ENCODE results near the gene MGAT5.

The MGAT5 gene

DNA sequence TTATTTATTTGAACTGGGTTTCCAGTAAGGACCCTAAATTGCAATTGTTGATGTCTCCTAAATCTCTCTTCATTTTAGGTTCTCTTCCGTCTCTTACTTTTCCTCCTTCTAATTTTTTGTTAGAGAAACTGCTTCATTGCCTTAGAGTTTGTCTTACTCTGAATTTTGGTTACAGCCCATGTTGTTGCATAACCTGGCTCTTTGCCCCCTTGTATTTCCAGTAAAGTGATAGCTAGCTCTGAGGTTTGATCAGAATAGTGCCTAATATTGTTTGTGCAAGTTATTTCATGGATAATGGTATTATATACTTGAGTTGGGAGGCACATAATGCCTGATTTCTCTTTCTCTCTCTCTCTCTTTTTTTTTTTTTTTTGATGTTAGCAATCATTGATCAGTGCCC, 71.8 kb downstream of the MGAT5 start:
- Histone ChIP-seq H3K27ac (ENCODE audit: low read depth, low read length) (no peak overlapping the region), H3K36me3 (ENCODE audit: control insufficient read depth in 1 of 2, insufficient read depth in 2 of 2, low read length in 2 of 2) (peaks cover 0 to 7% of the 10 kb centered on the region in 2 donors), H3K27me3 (ENCODE audit: control insufficient read depth in 1 of 2, insufficient read depth in 2 of 2, low read length in 2 of 2) (no peaks in the 10 kb centered on the region), H3K4me1 (ENCODE audit: control insufficient read depth in 1 of 2, insufficient read depth in 2 of 2, low read length in 2 of 2) (peaks cover 0 to 4% of the 10 kb centered on the region in 2 donors), H3K9me3 (ENCODE audit: control insufficient read depth in 1 of 2, low read length in 2 of 2) (no peaks in the 10 kb centered on the region), H3K9ac (ENCODE audit: low read depth in 1 of 2, low read length in 2 of 2) (no peak overlapping the region), H3K4me3 (ENCODE audit: low read depth in 1 of 2, low read length in 2 of 2) (no peak overlapping the region)

DNA sequence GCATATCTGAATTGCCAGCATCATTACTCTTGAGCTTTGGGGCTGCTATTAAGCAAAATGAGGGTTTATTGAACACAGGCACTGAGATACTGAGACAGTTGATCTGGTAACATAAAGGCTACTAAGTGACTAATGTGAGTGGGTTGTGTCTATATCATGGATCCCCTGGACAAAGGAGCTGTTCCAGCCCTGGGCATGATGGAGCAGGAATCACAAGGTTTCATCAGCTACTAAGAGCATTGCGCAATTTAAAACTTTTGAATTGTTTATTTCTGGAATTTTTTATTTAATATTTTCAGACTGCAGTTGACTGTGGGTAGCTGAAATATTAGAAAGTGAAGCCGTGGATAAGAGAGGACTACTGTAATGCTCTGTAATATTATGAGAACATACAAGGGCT, 73.5 kb downstream of the MGAT5 start:
- no peaks in the 10 kb centered on the region for H3K27me3 ChIP-seq (ENCODE audit: control insufficient read depth in 1 of 2, insufficient read depth in 2 of 2, low read length in 2 of 2)
- no peak overlapping the region for H3K27ac ChIP-seq (ENCODE audit: low read depth, low read length)
- no peak overlapping the region for H3K4me3 ChIP-seq (ENCODE audit: low read depth in 1 of 2, low read length in 2 of 2)
- no peak overlapping the region for H3K9ac ChIP-seq (ENCODE audit: low read depth in 1 of 2, low read length in 2 of 2)
- peaks cover 0 to 4% of the 10 kb centered on the region in 2 donors for H3K4me1 ChIP-seq (ENCODE audit: control insufficient read depth in 1 of 2, insufficient read depth in 2 of 2, low read length in 2 of 2)
- H3K9me3 ChIP-seq (ENCODE audit: control insufficient read depth in 1 of 2, low read length in 2 of 2): peaks cover 3 to 6% of the 10 kb centered on the region in 2 donors
- H3K36me3 ChIP-seq (ENCODE audit: control insufficient read depth in 1 of 2, insufficient read depth in 2 of 2, low read length in 2 of 2): peaks cover 4 to 5% of the 10 kb centered on the region in 2 donors

DNA sequence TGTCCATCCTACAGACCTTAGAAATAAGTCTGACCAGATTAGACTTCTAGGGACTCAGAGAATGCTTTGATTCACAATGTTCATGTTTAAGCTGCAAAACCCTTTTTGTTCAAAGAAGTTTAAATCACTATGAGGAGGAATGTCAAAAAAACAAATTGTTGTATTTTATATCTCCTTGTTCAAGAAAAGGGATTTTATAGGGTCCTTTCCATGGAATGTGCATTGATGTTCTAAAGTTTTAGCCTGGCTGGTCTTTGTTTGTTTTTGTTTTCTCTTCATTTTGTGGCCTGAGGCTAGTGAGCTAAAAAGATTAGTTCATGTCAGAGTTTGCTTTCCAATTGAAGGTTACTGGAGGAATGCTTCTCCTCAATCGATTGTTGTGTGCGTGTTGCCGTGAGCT, 77.2 kb downstream of the MGAT5 start:
- H3K9ac ChIP-seq (ENCODE audit: low read depth in 1 of 2, low read length in 2 of 2): no peak overlapping the region
- H3K27me3 ChIP-seq (ENCODE audit: control insufficient read depth in 1 of 2, insufficient read depth in 2 of 2, low read length in 2 of 2): no peaks in the 10 kb centered on the region
- H3K4me3 ChIP-seq (ENCODE audit: low read depth in 1 of 2, low read length in 2 of 2): no peak overlapping the region
- H3K36me3 ChIP-seq (ENCODE audit: control insufficient read depth in 1 of 2, insufficient read depth in 2 of 2, low read length in 2 of 2): peaks cover 4 to 5% of the 10 kb centered on the region in 2 donors
- H3K4me1 ChIP-seq (ENCODE audit: control insufficient read depth in 1 of 2, insufficient read depth in 2 of 2, low read length in 2 of 2): no peaks in the 10 kb centered on the region
- peaks cover 3 to 6% of the 10 kb centered on the region in 2 donors for H3K9me3 ChIP-seq (ENCODE audit: control insufficient read depth in 1 of 2, low read length in 2 of 2)
- no peak overlapping the region for H3K27ac ChIP-seq (ENCODE audit: low read depth, low read length)

DNA sequence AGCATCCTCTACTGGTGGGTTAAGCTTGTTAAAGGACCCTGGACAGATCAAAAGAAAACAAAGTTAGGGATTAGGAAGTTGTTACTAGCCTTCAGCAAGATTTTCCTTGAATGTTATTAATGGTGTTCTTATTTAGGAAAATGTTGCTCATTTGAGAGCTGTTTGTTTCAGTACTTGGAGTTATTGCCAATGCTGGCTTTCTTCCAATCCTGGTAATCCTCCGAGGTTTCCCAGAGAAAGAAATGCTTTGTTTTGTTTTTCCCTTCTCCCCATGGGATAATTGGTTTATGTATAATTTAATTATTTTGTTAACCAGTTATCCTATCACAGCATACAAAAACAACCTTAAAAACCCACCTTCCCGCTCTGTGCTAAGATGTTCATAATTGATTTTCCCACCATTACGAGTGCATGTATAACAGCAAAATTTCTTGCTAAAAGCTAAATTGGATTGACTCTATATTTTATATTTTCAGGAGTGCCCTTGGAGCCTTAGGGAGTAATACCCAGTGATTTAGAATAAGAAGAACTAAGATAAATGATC, 79.8 kb downstream of the MGAT5 start:
- no peak overlapping the region for H3K4me3 ChIP-seq (ENCODE audit: low read depth in 1 of 2, low read length in 2 of 2)
- no peaks in the 10 kb centered on the region for H3K4me1 ChIP-seq (ENCODE audit: control insufficient read depth in 1 of 2, insufficient read depth in 2 of 2, low read length in 2 of 2)
- no peaks in the 10 kb centered on the region for H3K27me3 ChIP-seq (ENCODE audit: control insufficient read depth in 1 of 2, insufficient read depth in 2 of 2, low read length in 2 of 2)
- peaks cover 3 to 6% of the 10 kb centered on the region in 2 donors for H3K9me3 ChIP-seq (ENCODE audit: control insufficient read depth in 1 of 2, low read length in 2 of 2)
- no peak overlapping the region for H3K27ac ChIP-seq (ENCODE audit: low read depth, low read length)
- H3K36me3 ChIP-seq (ENCODE audit: control insufficient read depth in 1 of 2, insufficient read depth in 2 of 2, low read length in 2 of 2): peaks cover 8 to 9% of the 10 kb centered on the region in 2 donors
- H3K9ac ChIP-seq (ENCODE audit: low read depth in 1 of 2, low read length in 2 of 2): no peak overlapping the region

DNA sequence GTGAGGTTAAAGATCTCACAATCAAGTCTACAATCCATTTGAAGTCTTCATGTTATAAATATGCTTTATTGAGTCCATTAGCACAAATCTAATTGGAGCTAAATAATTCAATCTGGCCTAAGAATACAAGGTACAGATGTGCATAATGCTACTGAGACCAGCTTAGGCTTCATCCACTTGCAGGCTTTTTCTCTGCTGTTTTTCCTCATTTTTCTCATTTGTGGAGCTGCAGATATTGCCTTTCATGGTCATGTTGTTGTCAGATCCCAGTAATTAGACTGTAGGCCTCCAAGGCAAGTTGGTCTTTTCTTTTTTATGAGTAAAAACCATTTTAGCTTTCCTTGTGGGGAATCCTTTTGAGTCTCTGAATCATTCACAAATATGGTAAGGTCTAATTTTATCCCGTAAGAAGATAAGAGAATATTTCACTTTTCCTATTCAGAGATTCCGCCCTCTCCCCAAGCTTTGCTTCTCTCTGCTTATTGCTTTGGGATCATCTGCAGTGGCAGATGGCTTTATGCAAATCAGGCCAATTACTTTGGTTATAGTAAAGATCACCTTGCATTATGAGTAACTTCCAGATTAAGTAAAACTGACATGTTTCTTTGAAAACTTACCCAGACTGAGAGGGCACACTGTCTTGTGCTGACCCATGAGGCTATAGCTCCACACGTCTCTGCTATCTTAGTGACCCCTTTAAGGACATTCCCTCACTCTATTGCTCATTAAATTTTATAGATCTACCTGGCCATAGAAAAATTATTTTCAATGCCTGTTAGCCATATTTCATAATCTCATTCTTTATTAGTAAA, 80.9 kb downstream of the MGAT5 start:
- Histone ChIP-seq H3K9me3 (ENCODE audit: control insufficient read depth in 1 of 2, low read length in 2 of 2) (peaks cover 3 to 6% of the 10 kb centered on the region in 2 donors), H3K4me1 (ENCODE audit: control insufficient read depth in 1 of 2, insufficient read depth in 2 of 2, low read length in 2 of 2) (no peaks in the 10 kb centered on the region), H3K9ac (ENCODE audit: low read depth in 1 of 2, low read length in 2 of 2) (no peak overlapping the region), H3K36me3 (ENCODE audit: control insufficient read depth in 1 of 2, insufficient read depth in 2 of 2, low read length in 2 of 2) (peaks cover 8 to 12% of the 10 kb centered on the region in 2 donors), H3K27me3 (ENCODE audit: control insufficient read depth in 1 of 2, insufficient read depth in 2 of 2, low read length in 2 of 2) (no peaks in the 10 kb centered on the region), H3K27ac (ENCODE audit: low read depth, low read length) (no peak overlapping the region), H3K4me3 (ENCODE audit: low read depth in 1 of 2, low read length in 2 of 2) (no peak overlapping the region)

DNA sequence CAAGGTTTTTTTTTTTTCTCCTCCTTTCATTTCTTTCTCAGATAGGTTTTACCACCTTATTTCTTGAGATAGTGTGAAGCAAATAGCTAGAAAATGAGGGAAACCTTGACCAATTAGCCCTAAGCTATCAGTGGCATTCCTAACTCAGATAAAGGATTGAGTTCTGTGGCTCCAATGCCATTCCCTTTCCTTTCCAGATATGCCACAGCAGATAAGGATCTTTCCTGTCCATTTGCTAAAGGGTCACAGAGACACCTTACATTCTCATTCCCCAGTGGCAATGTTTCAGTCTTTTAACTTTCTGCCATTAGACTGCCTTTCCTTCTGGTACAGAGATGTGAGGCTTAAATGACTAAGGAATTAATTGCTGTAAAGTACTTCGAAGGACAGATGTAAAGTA, 81.7 kb downstream of the MGAT5 start:
- Histone ChIP-seq H3K9me3 (ENCODE audit: control insufficient read depth in 1 of 2, low read length in 2 of 2) (peaks cover 3 to 6% of the 10 kb centered on the region in 2 donors), H3K4me1 (ENCODE audit: control insufficient read depth in 1 of 2, insufficient read depth in 2 of 2, low read length in 2 of 2) (no peaks in the 10 kb centered on the region), H3K27me3 (ENCODE audit: control insufficient read depth in 1 of 2, insufficient read depth in 2 of 2, low read length in 2 of 2) (no peaks in the 10 kb centered on the region), H3K9ac (ENCODE audit: low read depth in 1 of 2, low read length in 2 of 2) (no peak overlapping the region), H3K27ac (ENCODE audit: low read depth, low read length) (no peak overlapping the region), H3K36me3 (ENCODE audit: control insufficient read depth in 1 of 2, insufficient read depth in 2 of 2, low read length in 2 of 2) (peaks cover 8 to 19% of the 10 kb centered on the region in 2 donors), H3K4me3 (ENCODE audit: low read depth in 1 of 2, low read length in 2 of 2) (no peak overlapping the region)

DNA sequence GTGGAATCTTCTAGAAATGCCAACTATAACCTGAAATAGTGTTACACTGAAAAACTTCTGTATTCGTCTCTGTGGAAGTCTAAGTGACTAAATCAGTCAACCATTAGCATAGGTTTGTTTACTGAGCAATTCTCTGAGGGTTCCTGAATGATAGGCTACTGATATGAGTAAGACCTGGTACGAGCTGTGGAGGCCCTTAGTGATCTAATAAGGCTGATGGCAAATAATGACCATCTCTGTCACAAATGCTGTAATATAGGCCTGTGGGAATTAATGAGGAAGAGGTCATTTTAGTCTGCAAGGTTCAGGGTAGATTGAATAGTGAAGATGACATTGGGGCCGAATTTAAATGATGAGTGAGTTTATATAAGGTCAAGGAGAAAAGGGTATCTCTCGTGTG, 82.5 kb downstream of the MGAT5 start:
- Histone ChIP-seq H3K4me1 (ENCODE audit: control insufficient read depth in 1 of 2, insufficient read depth in 2 of 2, low read length in 2 of 2) (no peaks in the 10 kb centered on the region), H3K36me3 (ENCODE audit: control insufficient read depth in 1 of 2, insufficient read depth in 2 of 2, low read length in 2 of 2) (peaks cover 7 to 20% of the 10 kb centered on the region in 2 donors), H3K4me3 (ENCODE audit: low read depth in 1 of 2, low read length in 2 of 2) (no peak overlapping the region), H3K9me3 (ENCODE audit: control insufficient read depth in 1 of 2, low read length in 2 of 2) (peaks cover 3 to 4% of the 10 kb centered on the region in 2 donors), H3K27ac (ENCODE audit: low read depth, low read length) (no peak overlapping the region), H3K9ac (ENCODE audit: low read depth in 1 of 2, low read length in 2 of 2) (no peak overlapping the region), H3K27me3 (ENCODE audit: control insufficient read depth in 1 of 2, insufficient read depth in 2 of 2, low read length in 2 of 2) (no peaks in the 10 kb centered on the region)

DNA sequence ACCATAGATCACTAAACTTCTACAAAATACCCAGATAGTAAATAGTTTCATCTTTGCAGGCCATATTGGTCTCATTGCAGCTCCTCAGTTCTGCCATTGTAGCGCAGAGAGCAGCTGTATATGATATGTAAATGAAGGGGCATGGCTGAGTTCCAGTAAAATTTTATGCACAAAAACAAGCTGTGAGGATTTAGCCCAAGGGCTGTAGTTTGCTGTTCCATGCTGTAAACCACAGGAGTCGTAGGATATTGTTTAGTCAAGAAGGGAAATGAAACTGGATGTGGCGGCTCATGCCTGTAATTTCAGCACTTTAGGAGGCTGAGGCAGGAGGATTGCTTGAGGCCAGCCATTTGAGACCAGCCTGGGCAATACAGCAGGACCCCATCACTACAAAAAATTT, 83.0 kb downstream of the MGAT5 start:
- Histone ChIP-seq H3K27me3 (ENCODE audit: control insufficient read depth in 1 of 2, insufficient read depth in 2 of 2, low read length in 2 of 2) (no peaks in the 10 kb centered on the region), H3K36me3 (ENCODE audit: control insufficient read depth in 1 of 2, insufficient read depth in 2 of 2, low read length in 2 of 2) (peaks cover 9 to 20% of the 10 kb centered on the region in 2 donors), H3K4me1 (ENCODE audit: control insufficient read depth in 1 of 2, insufficient read depth in 2 of 2, low read length in 2 of 2) (no peaks in the 10 kb centered on the region), H3K9me3 (ENCODE audit: control insufficient read depth in 1 of 2, low read length in 2 of 2) (no peaks in the 10 kb centered on the region), H3K27ac (ENCODE audit: low read depth, low read length) (no peak overlapping the region), H3K9ac (ENCODE audit: low read depth in 1 of 2, low read length in 2 of 2) (no peak overlapping the region), H3K4me3 (ENCODE audit: low read depth in 1 of 2, low read length in 2 of 2) (no peak overlapping the region)

DNA sequence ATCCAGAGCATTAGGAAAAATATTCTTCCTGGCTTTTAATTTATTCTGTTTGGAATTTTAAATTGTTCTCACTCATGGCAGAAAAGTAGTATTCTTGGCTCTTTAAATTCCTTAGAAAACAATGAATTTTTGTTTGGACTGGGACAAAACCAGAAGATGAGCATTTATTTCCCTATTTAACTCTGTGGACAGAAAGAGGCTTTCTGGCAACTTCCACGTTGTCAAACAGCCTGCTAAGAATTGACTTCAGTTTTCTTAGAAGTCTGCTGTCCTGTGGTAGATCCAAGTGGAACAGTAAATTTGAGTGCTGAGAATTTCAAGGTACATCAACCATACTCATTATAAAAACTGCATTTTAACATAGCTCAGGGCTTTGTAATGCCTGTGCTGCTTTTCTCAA, 83.8 kb downstream of the MGAT5 start:
- Histone ChIP-seq H3K4me3 (ENCODE audit: low read depth in 1 of 2, low read length in 2 of 2) (no peak overlapping the region), H3K9me3 (ENCODE audit: control insufficient read depth in 1 of 2, low read length in 2 of 2) (no peaks in the 10 kb centered on the region), H3K27ac (ENCODE audit: low read depth, low read length) (no peak overlapping the region), H3K27me3 (ENCODE audit: control insufficient read depth in 1 of 2, insufficient read depth in 2 of 2, low read length in 2 of 2) (no peaks in the 10 kb centered on the region), H3K36me3 (ENCODE audit: control insufficient read depth in 1 of 2, insufficient read depth in 2 of 2, low read length in 2 of 2) (peaks cover 9 to 25% of the 10 kb centered on the region in 2 donors), H3K9ac (ENCODE audit: low read depth in 1 of 2, low read length in 2 of 2) (no peak overlapping the region), H3K4me1 (ENCODE audit: control insufficient read depth in 1 of 2, insufficient read depth in 2 of 2, low read length in 2 of 2) (no peaks in the 10 kb centered on the region)

DNA sequence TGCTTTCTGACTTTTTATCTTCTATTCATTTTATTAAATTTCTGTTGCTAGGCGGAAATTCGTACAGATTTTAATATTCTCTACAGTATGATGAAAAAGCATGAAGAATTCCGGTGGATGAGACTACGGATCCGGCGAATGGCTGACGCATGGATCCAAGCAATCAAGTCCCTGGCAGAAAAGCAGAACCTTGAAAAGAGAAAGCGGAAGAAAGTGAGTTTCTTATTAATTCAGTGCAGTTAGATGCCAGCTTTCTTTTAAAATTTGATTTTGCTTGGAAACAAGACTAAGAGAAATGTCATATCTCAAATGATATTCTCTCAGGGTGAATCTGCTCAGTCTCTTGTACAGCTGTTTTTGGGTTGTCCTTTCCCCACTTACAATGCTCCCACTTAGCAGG, 84.3 kb downstream of the MGAT5 start:
- Histone ChIP-seq H3K4me3 (ENCODE audit: low read depth in 1 of 2, low read length in 2 of 2) (no peak overlapping the region), H3K27ac (ENCODE audit: low read depth, low read length) (no peak overlapping the region), H3K9ac (ENCODE audit: low read depth in 1 of 2, low read length in 2 of 2) (no peak overlapping the region), H3K27me3 (ENCODE audit: control insufficient read depth in 1 of 2, insufficient read depth in 2 of 2, low read length in 2 of 2) (no peaks in the 10 kb centered on the region), H3K36me3 (ENCODE audit: control insufficient read depth in 1 of 2, insufficient read depth in 2 of 2, low read length in 2 of 2) (peaks cover 9 to 25% of the 10 kb centered on the region in 2 donors), H3K4me1 (ENCODE audit: control insufficient read depth in 1 of 2, insufficient read depth in 2 of 2, low read length in 2 of 2) (no peaks in the 10 kb centered on the region), H3K9me3 (ENCODE audit: control insufficient read depth in 1 of 2, low read length in 2 of 2) (no peaks in the 10 kb centered on the region)

All from duodenal mucosa (tissue), 2 donors.